Measurements from ENCODE around the gene CMTM7.

The CMTM7 gene

DNA sequence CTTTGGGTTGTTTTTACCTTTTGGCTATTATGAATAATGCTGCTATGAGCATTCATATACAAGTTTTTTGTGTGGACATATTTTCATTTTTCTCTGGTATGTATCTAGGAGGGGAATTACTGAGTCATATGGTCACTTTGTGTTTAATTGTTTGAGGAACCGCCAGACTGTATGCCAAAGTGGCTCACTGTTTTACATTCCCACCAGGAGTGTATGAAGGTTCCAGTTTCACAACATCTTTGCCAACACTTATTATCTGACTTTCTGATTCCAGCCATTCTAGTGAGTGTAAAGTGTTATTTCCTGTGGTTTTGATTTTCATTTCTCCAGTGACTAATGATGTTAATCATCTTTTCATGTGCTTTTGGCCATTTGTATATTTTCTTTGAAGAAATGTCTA, 51.8 kb downstream of the CMTM7 start:
- DNase-seq (ENCODE audit: insufficient read length) (no peak), FAIRE-seq (no peak)
- TF ChIP-seq TAF1 (IDR thresholded peaks at IDR 0.05; ENCODE audit: borderline replicate concordance, low read depth, low read length) (no peak), POLR2A (IDR thresholded peaks at IDR 0.05; ENCODE audit: low read depth, low read length) (no peak), POLR2AphosphoS5 (IDR thresholded peaks at IDR 0.05; ENCODE audit: low read depth, low read length) (no peak)

DNA sequence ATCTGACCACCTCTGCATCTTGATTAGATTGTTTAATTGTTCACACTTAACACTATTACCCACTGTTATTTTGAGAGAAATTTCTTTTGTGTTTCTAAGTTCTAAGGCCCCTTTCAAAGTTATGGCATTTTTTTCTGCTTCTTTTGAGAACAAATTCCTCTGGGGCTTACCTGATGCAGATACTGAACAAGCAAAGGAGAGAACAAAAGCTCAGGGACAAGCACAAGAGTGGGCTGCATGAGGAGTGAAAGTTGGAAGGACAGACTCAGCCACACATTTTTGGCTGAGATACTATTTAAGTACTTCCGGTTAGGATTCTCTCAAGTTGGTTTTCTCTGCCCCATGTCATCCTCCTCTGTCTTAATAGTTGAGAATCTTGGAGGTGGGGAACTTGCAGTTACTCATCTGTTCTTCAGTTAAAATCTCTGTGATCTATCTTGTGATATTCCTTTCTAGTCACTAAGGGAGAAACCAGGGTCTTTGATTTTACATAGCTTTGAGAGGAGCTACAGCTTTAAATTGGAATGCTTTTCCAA, 56.3 kb downstream of the CMTM7 start:
- DNase-seq (ENCODE audit: insufficient read length) (no peak), FAIRE-seq (no peak)
- no peak for TF ChIP-seq TAF1 (IDR thresholded peaks at IDR 0.05; ENCODE audit: borderline replicate concordance, low read depth, low read length)
- no peak for TF ChIP-seq POLR2A (IDR thresholded peaks at IDR 0.05; ENCODE audit: low read depth, low read length)
- TF ChIP-seq POLR2AphosphoS5 (IDR thresholded peaks at IDR 0.05; ENCODE audit: low read depth, low read length) = no peak

DNA sequence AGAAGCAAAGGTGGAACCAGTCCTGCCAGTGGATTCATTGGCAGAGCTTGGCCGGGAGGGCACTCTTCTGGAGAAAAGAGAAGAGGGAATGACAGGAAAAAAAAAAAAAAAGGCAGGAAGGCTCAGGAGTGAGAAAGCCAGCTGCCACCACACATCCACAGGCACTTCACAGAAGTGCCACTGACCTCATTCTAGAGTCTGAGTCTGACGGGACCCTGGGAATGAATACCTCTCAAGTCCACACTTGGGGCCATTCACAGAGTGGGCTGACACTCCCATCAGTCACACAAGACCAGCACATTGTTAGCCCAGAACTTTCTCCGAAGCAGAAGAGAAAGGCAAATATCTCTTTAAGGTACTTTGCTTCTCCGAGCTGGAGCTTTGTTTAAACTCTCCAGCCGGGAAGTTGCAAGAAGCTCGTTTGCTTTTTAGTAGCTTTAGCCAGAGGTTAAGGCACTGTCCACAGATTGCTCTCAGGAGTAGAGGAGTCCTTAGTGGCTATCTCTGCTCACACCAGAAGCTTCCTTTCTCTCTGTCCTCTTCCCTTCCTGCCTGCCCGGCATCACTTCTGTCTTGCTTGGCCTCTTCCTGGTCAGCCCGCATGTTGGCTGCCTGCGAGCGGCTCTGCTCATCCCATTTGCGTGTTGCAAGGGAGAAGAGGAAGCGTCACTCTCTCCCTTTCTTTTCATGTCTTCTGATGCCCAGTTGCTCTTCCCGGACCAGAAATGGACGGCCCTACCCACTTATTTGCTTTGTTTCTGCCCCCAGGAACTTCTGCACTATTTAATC, 57.2 kb downstream of the CMTM7 start:
- DNase-seq (ENCODE audit: insufficient read length) (no peak), FAIRE-seq (no peak)
- TF ChIP-seq POLR2A (IDR thresholded peaks at IDR 0.05; ENCODE audit: low read depth, low read length) = no peak
- TF ChIP-seq TAF1 (IDR thresholded peaks at IDR 0.05; ENCODE audit: borderline replicate concordance, low read depth, low read length) = no peak
- no peak for TF ChIP-seq POLR2AphosphoS5 (IDR thresholded peaks at IDR 0.05; ENCODE audit: low read depth, low read length)

DNA sequence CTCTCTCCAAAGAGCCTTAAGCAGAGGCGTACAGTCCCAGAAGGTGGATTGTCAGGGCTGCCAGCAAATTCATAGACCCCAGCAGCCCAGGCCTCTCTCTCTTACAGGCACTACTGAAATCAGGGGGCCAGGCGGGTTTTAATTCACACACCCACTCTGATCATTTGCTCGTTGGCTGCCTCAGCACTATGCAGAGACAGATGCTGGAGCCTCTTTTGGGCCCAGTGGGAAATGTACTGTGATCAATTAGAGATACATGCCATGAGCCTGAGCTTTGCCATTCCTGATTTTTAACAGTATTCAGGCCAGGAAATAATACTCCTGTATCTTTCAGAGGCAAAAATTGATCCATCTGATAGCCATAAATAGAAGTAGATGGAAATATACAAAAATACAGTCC, 58.0 kb downstream of the CMTM7 start:
- no peak for DNase-seq (ENCODE audit: insufficient read length)
- FAIRE-seq = no peak
- TF ChIP-seq POLR2A (IDR thresholded peaks at IDR 0.05; ENCODE audit: low read depth, low read length) = no peak
- TF ChIP-seq POLR2AphosphoS5 (IDR thresholded peaks at IDR 0.05; ENCODE audit: low read depth, low read length) = no peak

DNA sequence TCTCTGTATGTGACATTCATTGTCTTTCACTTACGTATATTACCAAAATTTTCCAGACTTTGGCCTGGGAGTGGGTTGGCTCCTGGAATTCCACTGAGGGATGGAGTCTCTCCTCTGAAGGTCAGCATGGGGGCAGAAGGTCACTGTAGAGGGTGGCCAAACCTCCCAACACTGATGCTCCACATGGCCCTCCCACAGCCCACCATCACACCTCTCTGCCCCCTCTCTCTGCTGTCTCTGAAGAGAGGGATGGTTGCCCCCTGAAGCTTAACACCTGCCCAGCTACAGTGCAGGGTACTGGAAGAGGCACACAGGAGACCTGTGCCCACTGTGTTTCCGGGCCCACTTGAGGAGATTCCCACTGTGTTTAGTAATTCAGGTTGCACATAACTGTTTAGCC, 58.8 kb downstream of the CMTM7 start:
- TF ChIP-seq TAF1 (IDR thresholded peaks at IDR 0.05; ENCODE audit: borderline replicate concordance, low read depth, low read length) (no peak), POLR2A (IDR thresholded peaks at IDR 0.05; ENCODE audit: low read depth, low read length) (no peak), POLR2AphosphoS5 (IDR thresholded peaks at IDR 0.05; ENCODE audit: low read depth, low read length) (no peak)
- DNase-seq (ENCODE audit: insufficient read length) (no peak), FAIRE-seq (no peak)

DNA sequence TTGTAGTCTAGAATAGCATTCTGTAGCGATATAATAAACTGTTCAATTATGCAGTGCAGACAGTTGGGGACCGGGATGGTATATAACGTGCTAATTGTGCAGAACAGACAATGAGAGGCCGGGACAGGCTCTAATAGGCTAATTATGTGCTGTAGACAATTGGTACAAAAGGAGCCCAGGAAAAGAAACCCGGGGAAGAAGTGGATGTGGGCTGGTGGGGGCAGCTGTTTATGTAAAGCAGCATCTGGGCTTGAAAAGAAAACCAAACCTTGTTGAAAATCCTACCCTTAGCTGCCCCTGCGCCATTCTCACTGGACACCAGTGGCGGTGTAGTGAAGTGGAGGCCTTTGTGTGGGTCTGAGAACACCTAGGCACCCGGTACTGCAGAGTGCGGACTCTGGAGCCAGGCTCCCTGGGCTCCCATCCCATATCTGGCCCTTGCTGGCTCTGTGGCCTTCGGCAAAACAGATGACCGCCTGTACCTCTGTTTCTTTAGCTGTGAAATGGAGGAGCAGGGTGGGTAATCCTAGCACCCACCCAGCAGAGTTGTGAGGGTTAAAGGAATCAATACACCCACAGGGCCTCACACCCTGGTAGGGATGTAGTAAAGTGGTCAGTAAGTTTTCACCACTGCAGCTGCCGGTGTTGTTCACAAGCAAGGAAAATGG, 59.5 kb downstream of the CMTM7 start:
- TF ChIP-seq POLR2AphosphoS5 (IDR thresholded peaks at IDR 0.05; ENCODE audit: low read depth, low read length) (no peak), TAF1 (IDR thresholded peaks at IDR 0.05; ENCODE audit: borderline replicate concordance, low read depth, low read length) (no peak)
- no peak for FAIRE-seq
- no peak for DNase-seq (ENCODE audit: insufficient read length)

DNA sequence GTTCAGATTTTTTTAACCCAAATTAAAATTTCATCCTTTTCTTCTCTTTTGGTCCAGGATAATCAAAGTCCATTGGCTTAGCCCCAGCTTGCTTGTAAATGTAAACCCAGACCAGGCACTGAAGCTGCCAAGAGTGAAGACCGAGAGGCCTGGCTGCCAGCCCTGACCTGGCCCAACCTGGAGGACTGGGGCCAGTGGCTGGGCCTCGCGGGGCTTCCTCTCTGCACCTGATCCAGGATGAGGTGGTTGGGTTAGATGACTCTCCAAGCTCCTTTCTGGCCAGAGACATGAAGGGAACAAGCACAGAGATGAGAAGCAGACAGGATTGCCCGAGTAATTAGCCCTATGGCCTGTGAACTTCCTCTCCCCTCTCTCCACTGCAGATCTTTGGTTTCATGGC, 60.4 kb downstream of the CMTM7 start:
- no peak for FAIRE-seq

DNA sequence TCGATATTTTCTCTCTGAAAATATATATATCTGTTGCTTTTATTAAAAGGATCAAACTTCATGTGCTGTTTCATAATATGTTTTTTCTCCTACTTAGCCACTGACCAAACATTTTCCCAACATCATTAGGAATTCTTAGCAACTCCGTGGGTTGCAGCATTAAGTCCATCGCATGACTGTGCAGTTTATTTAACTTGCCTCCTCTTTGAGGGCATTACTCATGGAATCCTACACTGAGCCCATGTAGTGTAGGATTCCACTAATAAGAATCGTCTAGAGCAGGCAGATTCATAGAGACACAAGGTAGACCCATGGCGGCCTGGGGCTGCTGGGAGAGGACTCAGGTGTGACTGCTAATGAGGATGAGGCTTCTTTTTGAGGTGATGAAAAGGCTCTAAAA, 61.7 kb downstream of the CMTM7 start:
- TF ChIP-seq POLR2A (IDR thresholded peaks at IDR 0.05; ENCODE audit: low read depth, low read length) (no peak), TAF1 (IDR thresholded peaks at IDR 0.05; ENCODE audit: borderline replicate concordance, low read depth, low read length) (no peak)
- no peak for FAIRE-seq
- no peak for DNase-seq (ENCODE audit: insufficient read length)

More for the DNA sequence above, 60.4 kb downstream of the CMTM7 start:
- DNase-seq (ENCODE audit: insufficient read length) = no peak
- TF ChIP-seq POLR2AphosphoS5 (IDR thresholded peaks at IDR 0.05; ENCODE audit: low read depth, low read length) (no peak), POLR2A (IDR thresholded peaks at IDR 0.05; ENCODE audit: low read depth, low read length) (no peak), TAF1 (IDR thresholded peaks at IDR 0.05; ENCODE audit: borderline replicate concordance, low read depth, low read length) (no peak)

DNA sequence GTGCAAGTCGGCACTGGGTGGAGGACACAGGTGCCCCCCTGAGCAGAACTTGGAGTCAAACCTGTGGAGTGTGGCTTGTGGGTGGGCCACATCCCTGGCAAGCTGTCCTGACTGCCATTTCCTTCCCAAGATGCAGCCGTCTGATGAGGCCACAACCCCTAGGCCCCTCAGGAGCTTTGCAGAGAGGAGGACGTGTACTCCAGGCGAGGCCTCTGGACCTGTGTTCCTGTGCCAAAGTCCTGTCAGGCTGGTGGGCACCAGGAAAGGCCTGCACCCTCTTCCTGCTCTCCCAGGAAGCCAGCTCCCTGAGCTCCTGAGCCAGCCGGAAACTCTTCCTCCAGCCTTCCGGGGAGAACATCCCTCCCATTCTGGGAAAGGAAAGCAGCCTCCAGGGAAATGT, 62.5 kb downstream of the CMTM7 start:
- TF ChIP-seq POLR2AphosphoS5 (IDR thresholded peaks at IDR 0.05; ENCODE audit: low read depth, low read length) (no peak), TAF1 (IDR thresholded peaks at IDR 0.05; ENCODE audit: borderline replicate concordance, low read depth, low read length) (no peak), POLR2A (IDR thresholded peaks at IDR 0.05; ENCODE audit: low read depth, low read length) (no peak)
- FAIRE-seq (no peak), DNase-seq (ENCODE audit: insufficient read length) (no peak)

DNA sequence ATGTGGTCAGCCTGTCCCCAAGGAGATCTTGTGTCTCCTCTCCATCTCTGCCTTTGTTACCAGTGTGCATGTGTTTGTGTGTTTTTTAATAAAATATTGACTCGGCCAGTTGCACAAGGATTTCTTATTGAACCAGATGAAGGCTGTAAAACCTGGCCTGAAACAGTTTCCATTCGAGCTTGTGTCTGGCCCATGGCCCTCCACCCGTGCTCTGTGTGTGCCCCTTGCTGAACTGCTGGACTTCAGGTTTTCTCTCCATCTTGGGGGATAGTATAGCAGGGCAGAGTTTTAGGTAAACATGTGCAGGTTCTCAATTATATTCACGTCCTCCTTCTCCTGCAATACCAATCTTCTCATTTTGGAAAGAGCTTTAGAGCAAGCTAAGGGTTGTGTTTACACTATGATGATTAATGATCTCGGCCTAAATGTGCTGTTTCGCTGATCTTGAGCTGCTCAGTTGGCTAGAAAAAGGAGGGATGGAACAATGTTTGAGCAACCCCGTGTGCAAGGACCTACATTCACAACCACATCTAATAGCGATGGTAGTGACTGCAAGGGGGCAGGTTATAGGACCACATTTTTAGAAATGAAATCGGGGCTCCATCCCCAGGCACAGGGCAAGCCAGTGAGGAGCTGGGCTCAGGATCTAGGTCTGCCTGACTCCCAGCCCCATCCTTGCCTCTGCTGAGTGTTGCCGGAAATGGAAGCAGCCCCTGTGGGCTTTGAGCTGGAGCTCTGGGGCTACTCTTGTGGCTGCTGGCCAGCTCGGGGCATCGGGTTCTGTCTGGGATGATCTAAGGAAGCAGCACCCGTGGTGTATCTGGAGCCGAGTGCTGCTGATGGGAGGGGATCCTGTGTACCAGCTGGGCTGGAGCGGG, 63.3 kb downstream of the CMTM7 start:
- no peak for FAIRE-seq
- TF ChIP-seq POLR2A (IDR thresholded peaks at IDR 0.05; ENCODE audit: low read depth, low read length) = no peak
- no peak for TF ChIP-seq POLR2AphosphoS5 (IDR thresholded peaks at IDR 0.05; ENCODE audit: low read depth, low read length)
- TF ChIP-seq TAF1 (IDR thresholded peaks at IDR 0.05; ENCODE audit: borderline replicate concordance, low read depth, low read length) = no peak

More for the DNA sequence above, 63.3 kb downstream of the CMTM7 start:
- no peak for DNase-seq (ENCODE audit: insufficient read length)

All from GM12892 (cell line).